Measurements from ENCODE around the gene CHAC2.

The CHAC2 gene

DNA sequence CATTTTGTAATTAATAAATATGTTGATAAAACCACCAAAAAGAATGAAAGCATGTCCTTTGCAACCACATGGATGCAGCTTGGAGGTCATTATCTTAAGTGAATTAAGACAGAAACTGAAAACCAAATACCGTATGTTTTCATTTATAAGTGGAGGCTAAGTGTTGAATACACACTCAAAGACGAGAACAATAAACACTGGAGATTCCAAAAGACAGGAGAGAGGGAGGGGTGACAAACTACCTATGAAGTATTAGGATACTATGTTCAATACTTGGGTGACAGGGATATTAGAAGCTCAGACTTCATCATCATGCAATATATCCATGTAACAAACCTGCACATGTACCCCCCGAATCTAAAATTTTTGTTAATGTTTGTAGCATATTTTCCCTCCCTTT, 26.2 kb downstream of the CHAC2 start:
- TF ChIP-seq, protein P1, sequence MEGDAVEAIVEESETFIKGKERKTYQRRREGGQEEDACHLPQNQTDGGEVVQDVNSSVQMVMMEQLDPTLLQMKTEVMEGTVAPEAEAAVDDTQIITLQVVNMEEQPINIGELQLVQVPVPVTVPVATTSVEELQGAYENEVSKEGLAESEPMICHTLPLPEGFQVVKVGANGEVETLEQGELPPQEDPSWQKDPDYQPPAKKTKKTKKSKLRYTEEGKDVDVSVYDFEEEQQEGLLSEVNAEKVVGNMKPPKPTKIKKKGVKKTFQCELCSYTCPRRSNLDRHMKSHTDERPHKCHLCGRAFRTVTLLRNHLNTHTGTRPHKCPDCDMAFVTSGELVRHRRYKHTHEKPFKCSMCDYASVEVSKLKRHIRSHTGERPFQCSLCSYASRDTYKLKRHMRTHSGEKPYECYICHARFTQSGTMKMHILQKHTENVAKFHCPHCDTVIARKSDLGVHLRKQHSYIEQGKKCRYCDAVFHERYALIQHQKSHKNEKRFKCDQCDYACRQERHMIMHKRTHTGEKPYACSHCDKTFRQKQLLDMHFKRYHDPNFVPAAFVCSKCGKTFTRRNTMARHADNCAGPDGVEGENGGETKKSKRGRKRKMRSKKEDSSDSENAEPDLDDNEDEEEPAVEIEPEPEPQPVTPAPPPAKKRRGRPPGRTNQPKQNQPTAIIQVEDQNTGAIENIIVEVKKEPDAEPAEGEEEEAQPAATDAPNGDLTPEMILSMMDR (IDR thresholded peaks at IDR 0.05), result no peak

DNA sequence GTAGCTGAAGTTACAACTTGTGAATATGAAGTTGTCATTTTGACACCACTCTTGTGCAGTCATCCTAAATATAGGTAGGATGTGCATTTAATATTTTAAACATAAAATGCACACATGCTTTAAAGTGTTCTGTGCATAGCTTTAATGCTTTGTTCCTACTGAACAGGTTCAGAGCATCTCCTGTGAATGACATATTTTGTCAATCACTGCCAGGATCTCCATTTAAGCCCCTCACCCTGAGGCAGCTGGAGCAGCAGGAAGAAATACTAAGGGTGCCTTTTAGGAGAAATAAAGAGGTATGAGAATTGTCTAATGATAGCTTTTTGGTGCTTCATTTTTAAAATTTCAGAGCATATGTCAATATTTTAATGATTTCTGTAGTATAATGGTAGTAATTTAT, 33.9 kb downstream of the CHAC2 start:
- TF ChIP-seq, protein P1 (IDR thresholded peaks at IDR 0.05), result no peak

DNA sequence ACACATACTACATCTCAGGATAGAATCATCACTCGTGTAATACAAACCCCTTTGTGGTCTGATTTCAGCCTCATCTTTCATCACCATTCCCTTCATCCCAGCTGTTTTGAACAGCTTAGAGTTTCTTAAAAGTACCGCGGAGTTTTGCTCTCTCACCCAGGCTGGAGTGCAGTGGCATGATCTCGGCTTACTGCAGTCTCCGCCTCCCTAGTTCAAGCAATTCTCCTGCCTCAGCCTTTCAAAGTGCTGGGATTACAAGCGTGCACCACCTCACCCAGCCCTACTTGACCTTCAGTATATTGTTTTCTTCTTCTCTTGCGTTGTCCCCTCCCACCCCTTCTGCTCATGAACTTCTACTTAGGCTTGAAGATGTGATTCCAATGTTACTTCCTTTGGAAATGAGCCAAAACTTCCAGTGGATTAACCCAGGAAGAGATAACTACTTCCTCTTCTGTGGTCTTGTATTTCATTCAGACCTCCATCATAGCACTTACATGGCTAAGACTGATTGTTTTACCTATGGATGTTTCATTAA, 35.1 kb downstream of the CHAC2 start:
- TF ChIP-seq, protein P1 (IDR thresholded peaks at IDR 0.05), result no peak

DNA sequence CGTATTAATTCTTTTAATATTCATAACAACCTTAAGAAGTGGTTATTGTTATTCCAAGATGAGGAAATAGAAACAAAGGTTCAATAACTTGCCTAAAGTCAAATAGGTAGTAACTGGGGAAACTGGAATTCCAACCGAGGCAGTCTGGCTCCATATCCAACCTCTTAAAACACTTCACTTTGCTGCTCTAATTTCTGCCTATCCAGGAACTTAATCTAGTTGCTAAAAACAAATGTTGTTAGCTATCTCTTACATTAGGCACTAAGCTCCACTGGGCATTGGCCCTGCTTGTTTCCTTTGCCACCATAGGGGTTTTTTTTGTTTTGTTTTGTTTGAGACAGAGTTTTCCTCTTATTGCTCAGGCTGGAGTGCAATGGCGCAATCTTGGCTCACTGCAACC, 44.0 kb downstream of the CHAC2 start:
- TF ChIP-seq, protein P1 (IDR thresholded peaks at IDR 0.05), result no peak

DNA sequence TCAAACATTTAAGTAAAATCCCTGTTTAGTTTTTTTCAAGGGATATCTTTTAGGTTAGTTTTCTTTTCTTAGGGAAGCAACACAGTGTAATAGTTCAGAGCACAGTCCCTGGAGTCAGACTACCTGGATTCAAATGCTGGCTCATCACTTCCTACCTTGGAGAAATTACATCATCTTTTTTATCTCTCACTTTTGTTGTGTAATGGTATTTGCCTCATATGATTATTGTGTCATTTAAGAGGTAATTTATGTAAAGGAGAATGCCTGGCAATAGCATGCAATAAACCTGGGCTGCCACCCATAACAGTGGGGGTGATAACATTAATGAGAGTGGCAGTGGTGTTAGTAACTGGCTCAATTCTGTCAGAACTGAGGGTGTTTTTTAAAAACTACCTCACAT, 45.5 kb downstream of the CHAC2 start:
- TF ChIP-seq, protein P1 (IDR thresholded peaks at IDR 0.05), result no peak

DNA sequence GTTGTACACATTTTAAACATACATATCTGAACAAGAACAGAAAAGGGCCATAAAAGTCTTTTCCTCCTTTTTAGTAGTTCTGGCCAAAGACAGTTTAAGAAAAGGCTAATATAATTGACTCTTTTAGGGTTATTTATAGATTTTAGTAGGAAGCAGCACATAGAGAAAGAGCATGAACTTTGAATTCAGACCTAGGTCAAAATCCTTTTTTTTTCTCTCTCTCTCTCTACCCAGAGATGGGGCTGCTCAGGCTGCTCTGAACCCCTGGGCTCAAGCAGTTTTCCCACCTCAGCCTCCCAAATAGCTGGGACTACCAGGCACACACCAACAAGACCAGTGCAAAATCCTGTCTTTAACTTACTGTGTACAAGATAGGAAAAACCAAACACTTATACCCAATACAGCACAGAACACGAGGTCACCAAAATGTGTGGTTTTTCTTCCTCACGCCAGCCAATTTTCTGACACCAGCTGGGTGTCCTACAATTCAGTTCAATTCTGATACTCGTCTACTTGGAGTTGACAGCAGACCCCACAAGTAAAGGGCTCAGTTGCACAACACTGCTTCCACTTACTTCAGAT, 51.3 kb downstream of the CHAC2 start:
- TF ChIP-seq, protein P1 (IDR thresholded peaks at IDR 0.05), result no peak

DNA sequence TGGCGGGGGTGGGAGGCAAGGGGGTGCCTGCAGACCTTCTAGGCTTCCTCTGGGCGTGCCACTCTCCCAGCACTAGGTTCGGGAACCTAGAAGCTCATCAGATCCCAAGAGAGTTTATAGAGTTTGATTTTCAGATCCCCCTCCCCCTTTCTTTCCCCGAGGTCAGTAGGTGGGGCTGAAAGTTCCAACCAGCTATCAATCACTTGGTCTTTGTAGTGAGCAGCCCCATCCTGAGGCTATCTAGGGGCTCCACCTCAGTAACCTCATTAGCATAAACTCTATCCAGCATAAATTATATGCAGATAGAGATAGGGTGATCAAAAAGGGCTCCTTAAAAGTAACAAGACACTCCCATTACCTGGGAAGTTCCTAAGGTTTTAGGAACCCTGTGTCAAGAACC, 52.0 kb downstream of the CHAC2 start:
- TF ChIP-seq, protein P1 (IDR thresholded peaks at IDR 0.05), result no peak

DNA sequence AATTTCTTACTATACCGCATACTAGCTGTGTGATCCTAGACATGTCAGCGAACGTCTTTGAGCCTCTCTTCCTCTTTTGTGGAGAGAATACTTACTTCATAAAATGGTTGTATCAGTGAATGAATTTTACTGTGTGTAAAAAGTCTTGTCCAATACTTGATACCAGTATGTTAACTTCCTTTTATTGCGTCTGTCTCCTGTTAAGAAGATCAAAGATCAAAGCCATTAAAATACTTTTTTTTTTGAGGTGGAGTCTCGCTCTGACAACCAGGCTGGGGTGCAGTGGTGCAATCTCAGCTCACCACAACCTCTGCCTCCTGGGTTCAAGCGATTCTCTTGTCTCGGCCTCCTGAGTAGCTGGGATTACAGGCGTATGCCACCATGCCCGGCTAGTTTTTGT, 52.4 kb downstream of the CHAC2 start:
- TF ChIP-seq, protein P1 (IDR thresholded peaks at IDR 0.05), result no peak
